H9 (cell line): Measurements from ENCODE around the gene HASPIN. TPM values are rescaled to one million over a fixed set of nuclear protein-coding genes. Genes with fewer than 3 reads are reported as not detected.

Experiments
- DNase-seq: peaks from one replicate; pipeline ENCODE4 v3.0.0-alpha.2; 2017
- H2AFZ ChIP-seq: one replicate; pipeline ENCODE4 v1.6.1; 2013; ENCODE audit warnings: mild to moderate bottlenecking, low read length, control low read depth, moderate library complexity
- H2AK5ac ChIP-seq: 2 replicates; pipeline ENCODE4 v1.6.1; 2013; ENCODE audit warnings: low read length, control low read depth, mixed read lengths; ENCODE audit not compliant: insufficient read length
- H2BK120ac ChIP-seq: one replicate; pipeline ENCODE4 v1.6.1; 2013; ENCODE audit warnings: low read depth, mild to moderate bottlenecking, low read length, control low read depth, inconsistent platforms; ENCODE audit not compliant: poor library complexity, severe bottlenecking
- H2BK12ac ChIP-seq: 2 replicates; pipeline ENCODE4 v1.6.1; 2013; ENCODE audit warnings: low read length, control low read depth, mixed read lengths, low read depth; ENCODE audit not compliant: insufficient read length
- H2BK15ac ChIP-seq: 2 replicates; pipeline ENCODE4 v1.6.1; 2013; ENCODE audit warnings: low read depth, low read length, control low read depth
- H2BK20ac ChIP-seq: one replicate; pipeline ENCODE4 v1.6.1; 2013; ENCODE audit warnings: low read depth, mild to moderate bottlenecking, low read length, control low read depth, inconsistent platforms; ENCODE audit not compliant: poor library complexity, severe bottlenecking
- H2BK5ac ChIP-seq: 2 replicates; pipeline ENCODE4 v1.6.1; 2013; ENCODE audit warnings: low read length, control low read depth, mixed read lengths; ENCODE audit not compliant: insufficient read length
- H3K14ac ChIP-seq: 2 replicates; pipeline ENCODE4 v1.6.1; 2013; ENCODE audit warnings: low read length, control low read depth; ENCODE audit not compliant: insufficient read depth
- H3K18ac ChIP-seq: 2 replicates; pipeline ENCODE4 v1.6.1; 2013; ENCODE audit warnings: low read depth, mild to moderate bottlenecking, mixed read lengths, low read length, control low read depth; ENCODE audit not compliant: insufficient read length
- H3K23ac ChIP-seq: 2 replicates; pipeline ENCODE4 v1.6.1; 2013; ENCODE audit warnings: low read length, control low read depth, mixed read lengths, low read depth; ENCODE audit not compliant: insufficient read length
- H3K23me2 ChIP-seq: 2 replicates; pipeline ENCODE4 v1.6.1; 2013; ENCODE audit warnings: low read depth, mild to moderate bottlenecking, mixed read lengths, low read length, control low read depth; ENCODE audit not compliant: insufficient read length, poor library complexity, severe bottlenecking
- H3K27ac ChIP-seq: 2 replicates; pipeline ENCODE4 v1.5.1; 2013; ENCODE audit warnings: low read length, control low read depth, mixed read lengths, low read depth; ENCODE audit not compliant: insufficient read length
- H3K27me3 ChIP-seq: 2 replicates; pipeline ENCODE4 v1.6.1; 2013; ENCODE audit warnings: low read length, control low read depth, inconsistent platforms; ENCODE audit not compliant: insufficient read depth
- H3K4ac ChIP-seq: 2 replicates; pipeline ENCODE4 v1.6.1; 2013; ENCODE audit warnings: low read depth, mild to moderate bottlenecking, control low read depth, inconsistent platforms, low read length, moderate library complexity
- H3K4me1 ChIP-seq: 2 replicates; pipeline ENCODE4 v1.6.1; 2013; ENCODE audit warnings: low read length, control low read depth, inconsistent platforms; ENCODE audit not compliant: insufficient read depth
- H3K4me2 ChIP-seq: 2 replicates; pipeline ENCODE4 v1.6.1; 2013; ENCODE audit warnings: low read length, control low read depth, mixed read lengths; ENCODE audit not compliant: insufficient read length, insufficient read depth
- H3K56ac ChIP-seq: 2 replicates; pipeline ENCODE4 v1.6.1; 2013; ENCODE audit warnings: low read depth, mild to moderate bottlenecking, mixed read lengths, low read length, control low read depth; ENCODE audit not compliant: insufficient read length
- H3K79me1 ChIP-seq: 2 replicates; pipeline ENCODE4 v1.6.1; 2013; ENCODE audit warnings: low read depth, mild to moderate bottlenecking, moderate library complexity, low read length, control low read depth, inconsistent platforms; ENCODE audit not compliant: insufficient read depth, poor library complexity, severe bottlenecking
- H3K79me2 ChIP-seq: 2 replicates; pipeline ENCODE4 v1.6.1; 2013; ENCODE audit warnings: low read length, control low read depth, inconsistent platforms; ENCODE audit not compliant: insufficient read depth
- H3K9ac ChIP-seq: 2 replicates; pipeline ENCODE4 v1.6.1; 2013; ENCODE audit warnings: low read length, control low read depth, mixed read lengths; ENCODE audit not compliant: insufficient read length; ENCODE audit errors: extremely low read depth
- H3K9me3 ChIP-seq: one replicate; pipeline ENCODE4 v1.6.1; 2013; ENCODE audit warnings: low read depth, low read length, inconsistent platforms; ENCODE audit not compliant: control insufficient read depth
- H3T11ph ChIP-seq: one replicate; pipeline ENCODE4 v1.6.1; 2013; ENCODE audit warnings: mild to moderate bottlenecking, low read length, control low read depth, inconsistent platforms
- H4K20me1 ChIP-seq: one replicate; pipeline ENCODE4 v1.6.1; 2013; ENCODE audit not compliant: control insufficient read depth, insufficient read length, insufficient read depth
- H4K5ac ChIP-seq: 2 replicates; pipeline ENCODE4 v1.6.1; 2013; ENCODE audit warnings: low read depth, mild to moderate bottlenecking, mixed read lengths, low read length, control low read depth; ENCODE audit not compliant: insufficient read length
- H4K8ac ChIP-seq: replicated peaks from 2 replicates; pipeline ENCODE4 v1.6.1; 2013; ENCODE audit warnings: low read length, control low read depth, mixed read lengths, low read depth; ENCODE audit not compliant: insufficient read length
- H4K91ac ChIP-seq: 2 replicates; pipeline ENCODE4 v1.6.1; 2013; ENCODE audit warnings: low read depth, mild to moderate bottlenecking, moderate library complexity, mixed read lengths, low read length, control low read depth; ENCODE audit not compliant: insufficient read length
- H3K27ac Mint-ChIP-seq, 3 experiments: 2 replicates in 2 of 3; 3 replicates in 1 of 3; pipeline ENCODE4 v1.8.0; 2020 to 2021; ENCODE audit warnings: mixed read lengths in 3 of 3, mild to moderate bottlenecking in 1 of 3, moderate library complexity in 1 of 3
- H3K27me3 Mint-ChIP-seq: 2 replicates; pipeline ENCODE4 v1.8.0; 2021; ENCODE audit warnings: low read depth, mild to moderate bottlenecking, moderate library complexity, mixed read lengths
- H3K36me3 Mint-ChIP-seq, 3 experiments: 2 replicates in 2 of 3; 3 replicates in 1 of 3; pipeline ENCODE4 v1.8.0; 2020 to 2021; ENCODE audit warnings: low read depth in 3 of 3, mixed read lengths in 3 of 3; ENCODE audit not compliant: insufficient read depth in 1 of 3
- H3K4me1 Mint-ChIP-seq, 2 experiments: 2 replicates each; pipeline ENCODE4 v1.8.0; 2020; ENCODE audit warnings: mixed read lengths in 2 of 2
- H3K4me3 Mint-ChIP-seq, 2 experiments: 2 replicates in 1 of 2; 3 replicates in 1 of 2; pipeline ENCODE4 v1.8.0; 2020 to 2021; ENCODE audit warnings: mild to moderate bottlenecking in 2 of 2, mixed read lengths in 2 of 2, moderate library complexity in 1 of 2
- H3K9me3 Mint-ChIP-seq, 2 experiments: 2 replicates in 1 of 2; 3 replicates in 1 of 2; pipeline ENCODE4 v1.8.0; 2020; ENCODE audit warnings: mild to moderate bottlenecking in 2 of 2, mixed read lengths in 2 of 2, moderate library complexity in 1 of 2
- CTCF ChIP-seq: fragments of 200-600 bp; sonication (generic); conservative IDR thresholded peaks from 3 replicates; pipeline ENCODE4 v1.8.0; 2021; ENCODE audit warnings: antibody characterized with exemption, mild to moderate bottlenecking
- WGBS: extraction: QIAGEN DNeasy Blood & Tissue Kit; methylation state at CpG from one replicate; pipeline ENCODE4 v1.1.7; 2013; ENCODE audit warnings: missing lambda C conversion rate, low lambda C conversion rate, mixed read lengths; ENCODE audit not compliant: insufficient read length; ENCODE audit errors: extremely low coverage; 5-methylcytosine and 5-hydroxymethylcytosine counted together
- total RNA-seq: library from RNA; stranded (reverse); gene quantifications from 2 replicates; pipeline ENCODE4 v1.2.1, GENCODE V29; 2021

Gene HASPIN
- total RNA-seq, 1 experiment from 2014 or later = 26.6 TPM

GRCh38 chr17:3745071-3745470 is 21.4 kb downstream of the HASPIN start:
- no peak for TF ChIP-seq CTCF
- no peak overlapping the region for H4K8ac ChIP-seq
- H3K23me2 ChIP-seq = no peaks in the 10 kb centered on the region
- H3K4ac ChIP-seq = no peak overlapping the region
- H3K23ac ChIP-seq = no peak overlapping the region
- H4K5ac ChIP-seq = no peak overlapping the region
- no peak overlapping the region for H2AK5ac ChIP-seq
- H3K56ac ChIP-seq = no peak overlapping the region
- no peaks in the 10 kb centered on the region for H3K4me1 ChIP-seq
- no peaks in the 10 kb centered on the region for H3K36me3 Mint-ChIP-seq
- no peak overlapping the region for H3K4me3 Mint-ChIP-seq
- H3K79me1 ChIP-seq = no peaks in the 10 kb centered on the region
- no peak overlapping the region for H2BK120ac ChIP-seq
- no peak overlapping the region for H2AFZ ChIP-seq
- peaks cover 3% of the 10 kb centered on the region; the same call in 1 of the 2 replicates for H3K27me3 Mint-ChIP-seq
- peaks cover 5 to 9% of the 10 kb centered on the region in 2 experiments for H3K4me1 Mint-ChIP-seq
- H3K18ac ChIP-seq = no peak overlapping the region
- no peak overlapping the region for H3K14ac ChIP-seq
- H3K27me3 ChIP-seq = no peaks in the 10 kb centered on the region
- no CpG with 5 or more reads among the region's 10 CpGs for WGBS
- no peaks in the 10 kb centered on the region for H3K79me2 ChIP-seq
- no peak overlapping the region for H2BK5ac ChIP-seq
- H2BK15ac ChIP-seq = no peak overlapping the region
- H3K9me3 Mint-ChIP-seq = no peaks in the 10 kb centered on the region
- H2BK12ac ChIP-seq = no peak overlapping the region
- H3T11ph ChIP-seq = no peak overlapping the region
- no peak overlapping the region for H3K4me2 ChIP-seq
- H3K9ac ChIP-seq = no peak overlapping the region
- no peak overlapping the region for H3K27ac Mint-ChIP-seq
- H3K9me3 ChIP-seq = no peaks in the 10 kb centered on the region
- no peaks in the 10 kb centered on the region for H4K20me1 ChIP-seq
- DNase-seq = no peak
- H2BK20ac ChIP-seq = no peak overlapping the region
- H4K91ac ChIP-seq = no peak overlapping the region
- no peak overlapping the region for H3K27ac ChIP-seq
